Measurements from ENCODE around the gene MICALL1. TPM values are rescaled to one million over a fixed set of nuclear protein-coding genes. Genes with fewer than 3 reads are reported as not detected.

Gene MICALL1
- total RNA-seq, 1 experiment from 2014 or later: 29.8 TPM

DNA sequence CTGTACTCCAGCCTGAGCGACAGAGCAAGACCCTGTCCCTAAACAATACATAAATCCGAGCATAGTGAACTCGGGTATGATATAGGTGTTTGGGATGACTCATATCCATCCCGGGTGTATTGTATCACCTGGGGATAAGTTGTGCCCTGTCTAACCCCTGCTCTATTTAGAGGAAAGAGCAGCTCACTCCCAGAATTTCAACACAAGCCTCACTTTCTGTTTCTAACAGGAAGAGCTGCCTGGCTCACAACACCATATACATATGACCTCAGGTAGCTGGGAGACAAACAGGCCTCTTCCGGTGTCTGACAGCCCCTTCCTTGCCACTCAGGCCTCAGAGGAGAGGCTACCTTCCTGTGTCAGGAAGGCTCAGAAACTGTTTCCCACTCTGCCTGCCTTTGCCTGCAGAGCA is 9.9 kb upstream of the MICALL1 start:
- no peaks in the 10 kb centered on the region for H3K36me3 ChIP-seq (replicated peaks; ENCODE audit: control insufficient read depth, insufficient read depth, low read length)
- no peak for DNase-seq

DNA sequence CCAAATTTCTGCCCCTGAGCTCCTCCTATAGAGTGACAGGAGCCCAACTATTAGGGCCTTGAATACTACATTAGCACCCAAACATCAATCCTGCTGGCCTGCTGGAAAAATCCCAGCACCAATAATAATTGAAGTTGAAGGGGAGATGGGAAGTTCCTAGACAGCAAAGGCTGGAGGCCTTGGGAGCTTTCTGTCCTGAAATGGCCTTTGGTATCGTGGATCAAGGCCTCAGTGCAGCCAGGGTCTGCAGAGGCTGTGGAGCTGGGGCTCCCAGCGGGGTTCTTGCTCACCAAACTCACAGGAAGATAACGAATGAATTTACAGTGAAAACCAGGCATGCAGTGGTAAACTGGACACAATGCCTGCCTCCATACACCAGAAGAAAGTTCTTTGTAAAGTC is 9.2 kb upstream of the MICALL1 start:
- DNase-seq: no peak
- Histone ChIP-seq H3K4me3 (ENCODE audit: insufficient read depth, low read depth, low read length) (no peak overlapping the region), H3K36me3 (replicated peaks; ENCODE audit: control insufficient read depth, insufficient read depth, low read length) (no peaks in the 10 kb centered on the region), H3K27me3 (ENCODE audit: control insufficient read depth, insufficient read depth, low read length) (no peaks in the 10 kb centered on the region)

More for the DNA sequence above, 9.9 kb upstream of the MICALL1 start:
- Histone ChIP-seq H3K27me3 (ENCODE audit: control insufficient read depth, insufficient read depth, low read length) (no peaks in the 10 kb centered on the region), H3K4me3 (ENCODE audit: insufficient read depth, low read depth, low read length) (no peak overlapping the region)

DNA sequence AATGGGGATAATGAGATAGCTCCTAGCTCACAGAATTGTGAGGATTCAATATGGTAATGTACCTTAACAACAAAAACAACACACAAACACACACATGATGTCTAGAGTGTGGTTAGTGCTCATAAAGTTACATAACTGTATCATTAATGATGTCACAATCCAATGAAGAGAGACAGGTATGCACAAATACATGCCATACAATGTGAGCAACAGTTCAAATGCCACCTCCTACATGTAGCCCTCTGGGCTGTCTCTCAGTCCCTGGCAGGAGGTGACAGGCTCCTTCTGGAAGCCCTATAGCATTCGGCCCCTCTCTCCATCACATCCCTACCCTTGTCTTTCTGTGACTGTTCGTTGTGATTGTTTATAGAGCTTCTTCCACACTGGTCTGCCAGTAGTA is 8.3 kb upstream of the MICALL1 start:
- no peak for DNase-seq
- Histone ChIP-seq H3K4me3 (ENCODE audit: insufficient read depth, low read depth, low read length) (no peak overlapping the region), H3K36me3 (replicated peaks; ENCODE audit: control insufficient read depth, insufficient read depth, low read length) (no peaks in the 10 kb centered on the region), H3K27me3 (ENCODE audit: control insufficient read depth, insufficient read depth, low read length) (no peaks in the 10 kb centered on the region)

DNA sequence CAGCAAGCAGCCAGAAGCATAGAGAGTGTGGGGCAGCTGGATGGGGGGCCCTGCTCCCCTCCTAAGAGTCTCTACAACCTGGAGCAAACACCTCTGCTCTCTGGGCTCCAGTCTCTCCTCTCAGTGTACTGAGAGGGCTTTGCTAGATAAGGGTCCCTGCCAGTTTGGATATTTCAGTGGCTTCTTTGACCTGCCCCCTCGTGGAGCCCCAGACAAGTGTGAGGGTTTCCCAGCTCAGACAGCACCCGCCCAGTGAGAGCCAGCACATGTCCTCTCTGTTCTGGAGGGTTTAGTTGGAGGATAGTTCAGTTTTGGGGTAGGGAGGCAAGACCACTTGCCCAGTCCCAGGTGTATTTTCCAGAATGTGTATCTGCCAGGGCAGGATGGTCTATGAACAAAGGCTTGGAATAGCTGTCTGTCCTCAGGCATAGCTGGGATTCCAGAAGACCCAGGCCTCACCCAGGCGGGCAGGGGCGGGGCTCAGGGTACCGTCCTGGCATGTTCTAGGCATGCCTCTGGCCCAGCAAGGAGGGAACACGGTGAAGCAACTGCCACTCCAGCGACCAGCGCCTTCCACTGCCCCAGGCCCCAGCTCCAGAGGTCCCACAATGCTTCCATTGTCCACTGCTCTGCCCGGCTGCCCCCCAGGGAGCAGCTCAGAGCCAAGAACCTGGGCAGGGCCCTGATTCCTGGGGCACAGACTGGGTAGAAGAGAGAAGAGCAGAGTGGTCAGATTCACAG is 7.5 kb upstream of the MICALL1 start:
- Histone ChIP-seq H3K27me3 (ENCODE audit: control insufficient read depth, insufficient read depth, low read length) (no peaks in the 10 kb centered on the region), H3K4me3 (ENCODE audit: insufficient read depth, low read depth, low read length) (no peak overlapping the region), H3K36me3 (replicated peaks; ENCODE audit: control insufficient read depth, insufficient read depth, low read length) (no peaks in the 10 kb centered on the region)
- peak; percentile 57 for DNase-seq

DNA sequence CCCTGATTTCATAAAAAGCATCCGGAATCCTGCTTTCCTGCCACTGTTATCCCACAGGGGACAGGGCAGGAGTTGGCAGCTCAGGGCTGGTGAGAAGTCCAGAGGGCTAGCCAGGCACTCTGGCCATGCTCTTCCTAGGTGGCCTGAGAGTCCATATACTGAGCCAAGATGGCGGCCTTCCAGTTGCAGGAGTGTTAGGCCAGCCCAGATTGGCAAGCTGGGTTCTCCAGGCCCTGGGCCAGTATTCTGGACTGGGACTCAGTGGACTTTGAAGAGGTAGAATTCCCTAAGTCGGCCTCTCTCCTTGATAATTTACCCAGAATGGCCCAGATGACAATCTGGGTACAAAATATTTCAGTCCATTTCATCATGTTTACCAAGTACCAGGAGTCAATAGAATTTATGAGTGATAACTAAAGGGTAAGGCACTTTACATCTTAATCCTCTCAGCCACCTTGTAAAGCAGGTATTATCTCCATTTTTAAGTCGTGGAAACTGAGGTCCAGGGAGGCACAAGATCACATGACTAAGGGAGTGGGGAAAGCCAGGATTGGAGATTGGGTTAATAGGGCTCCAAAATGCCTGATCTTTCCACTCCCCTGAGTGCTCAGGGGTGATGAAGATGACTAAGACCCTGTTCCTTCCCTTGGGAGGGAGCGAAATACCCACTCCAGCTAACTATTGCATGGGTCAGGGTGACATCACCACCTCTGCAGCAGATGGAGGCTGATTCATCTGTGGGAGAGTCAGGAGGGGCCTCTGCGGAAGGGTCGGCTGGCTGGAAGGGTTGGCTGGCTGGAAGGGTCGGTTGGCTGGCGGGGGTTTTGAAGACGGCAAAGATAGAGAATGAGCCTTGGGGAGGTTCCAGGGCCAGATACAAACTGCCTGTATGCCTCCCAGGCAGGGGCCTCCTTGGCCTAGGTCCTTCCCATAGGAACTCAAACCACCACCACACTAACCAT is 1.2 kb upstream of the MICALL1 start:
- peak overlapping the region; percentile 43 for H3K4me3 ChIP-seq (ENCODE audit: insufficient read depth, low read depth, low read length)
- DNase-seq: no peak

DNA sequence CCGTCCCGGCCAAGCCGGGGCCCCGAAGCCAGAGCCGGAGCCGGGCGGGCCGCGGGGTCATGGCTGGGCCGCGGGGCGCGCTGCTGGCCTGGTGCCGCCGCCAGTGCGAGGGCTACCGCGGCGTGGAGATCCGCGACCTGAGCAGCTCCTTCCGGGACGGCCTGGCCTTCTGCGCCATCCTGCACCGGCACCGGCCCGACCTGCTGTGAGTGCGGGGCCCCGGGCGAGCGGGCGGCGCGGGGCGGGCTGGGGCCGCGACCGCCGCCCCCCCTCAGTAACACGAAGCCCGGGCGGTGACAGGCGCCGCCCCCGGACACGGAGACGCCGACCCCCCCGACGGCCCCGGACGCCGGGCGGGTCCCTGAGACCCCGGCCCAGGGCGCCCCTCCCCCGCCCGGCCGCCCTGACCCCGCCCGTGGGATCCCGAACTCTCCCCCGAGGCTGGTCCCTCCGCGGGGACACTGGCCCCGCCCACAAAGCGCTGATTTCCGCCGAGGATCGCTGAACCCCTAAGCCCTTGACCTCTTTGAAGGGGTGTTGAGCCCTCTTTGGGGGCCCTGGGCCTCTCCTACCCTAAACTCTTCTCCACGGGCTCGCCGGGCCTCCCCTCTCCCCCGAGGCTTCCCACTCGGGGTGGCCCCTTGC is 389 bp downstream of the MICALL1 start:
- Histone ChIP-seq H3K4me3 (ENCODE audit: insufficient read depth, low read depth, low read length) (peak overlapping the region; percentile 63), H3K27me3 (ENCODE audit: control insufficient read depth, insufficient read depth, low read length) (no peaks in the 10 kb centered on the region), H3K36me3 (replicated peaks; ENCODE audit: control insufficient read depth, insufficient read depth, low read length) (no peaks in the 10 kb centered on the region)
- DNase-seq: peak; percentile 86

More for the DNA sequence above, 1.2 kb upstream of the MICALL1 start:
- Histone ChIP-seq H3K36me3 (replicated peaks; ENCODE audit: control insufficient read depth, insufficient read depth, low read length) (no peaks in the 10 kb centered on the region), H3K27me3 (ENCODE audit: control insufficient read depth, insufficient read depth, low read length) (no peaks in the 10 kb centered on the region)

DNA sequence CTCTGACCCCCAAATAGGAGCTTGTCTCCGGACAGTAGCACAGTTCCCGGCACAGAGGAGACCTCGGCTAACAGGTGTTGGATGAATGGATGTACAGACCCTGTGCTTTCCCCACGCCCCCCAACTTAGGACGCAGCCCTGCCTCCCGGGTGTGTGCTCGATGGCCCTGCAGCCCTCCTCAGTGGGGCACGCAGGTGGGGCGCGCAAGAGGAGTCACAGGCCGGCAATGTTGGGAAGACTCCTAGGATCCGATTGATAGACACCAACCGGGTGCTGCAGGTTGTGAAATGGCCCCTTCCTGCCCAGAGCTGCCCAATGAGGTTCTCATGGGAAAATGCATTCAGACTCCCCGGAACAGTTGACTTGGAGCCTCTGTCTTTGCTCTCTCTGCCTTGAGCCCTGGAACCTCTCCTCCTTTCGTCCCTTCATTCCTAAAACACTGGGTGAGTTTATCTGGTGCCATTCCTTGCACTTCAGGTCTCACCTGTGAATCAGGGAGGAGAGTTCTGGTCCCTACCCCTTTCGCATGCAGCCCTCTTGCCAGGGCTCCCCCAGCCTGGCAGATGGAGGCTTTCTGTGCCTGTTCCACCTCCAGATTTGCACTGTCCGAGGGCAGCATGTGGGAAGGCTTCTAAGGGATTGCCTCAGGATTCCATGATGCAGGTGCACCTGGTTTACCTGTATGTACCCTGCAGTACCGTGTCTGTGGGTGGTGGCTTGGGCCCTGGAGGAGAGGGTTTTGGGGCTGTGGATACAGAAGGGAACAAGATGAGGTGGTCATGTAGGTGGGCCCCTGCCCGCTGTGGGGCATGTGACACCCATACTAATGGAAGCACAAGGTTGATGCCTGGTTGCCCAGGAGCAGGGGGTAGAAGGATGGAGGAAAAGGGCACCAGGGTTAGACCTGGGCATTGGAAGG is 1.2 kb downstream of the MICALL1 start:
- Histone ChIP-seq H3K27me3 (ENCODE audit: control insufficient read depth, insufficient read depth, low read length) (no peaks in the 10 kb centered on the region), H3K4me3 (ENCODE audit: insufficient read depth, low read depth, low read length) (peak overlapping the region; percentile 63), H3K36me3 (replicated peaks; ENCODE audit: control insufficient read depth, insufficient read depth, low read length) (no peaks in the 10 kb centered on the region; the same call in 1 of the 2 replicates)
- peak; percentile 61 for DNase-seq

DNA sequence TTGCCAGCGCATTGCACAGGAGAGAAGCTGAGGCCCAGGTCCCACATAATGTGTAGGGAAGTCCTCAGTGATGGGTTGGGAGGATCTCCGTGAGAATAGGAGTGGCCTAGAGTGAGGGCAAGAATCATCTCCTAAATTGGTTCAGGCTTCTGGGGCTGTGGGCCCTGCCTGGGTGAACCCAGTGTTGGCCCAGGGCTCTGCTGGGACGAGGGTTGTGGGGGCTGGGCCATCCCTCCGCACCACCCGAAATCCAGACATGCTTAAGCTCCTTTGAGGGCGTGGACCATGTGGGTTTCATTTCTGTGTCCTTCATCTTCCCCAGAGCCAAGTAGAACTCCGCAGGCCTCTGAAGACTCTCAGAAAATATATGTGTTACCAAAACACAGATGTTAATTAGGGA is 3.7 kb downstream of the MICALL1 start:
- Histone ChIP-seq H3K4me3 (ENCODE audit: insufficient read depth, low read depth, low read length) (no peak overlapping the region), H3K27me3 (ENCODE audit: control insufficient read depth, insufficient read depth, low read length) (no peaks in the 10 kb centered on the region), H3K36me3 (replicated peaks; ENCODE audit: control insufficient read depth, insufficient read depth, low read length) (peaks cover 5% of the 10 kb centered on the region)
- DNase-seq: no peak

DNA sequence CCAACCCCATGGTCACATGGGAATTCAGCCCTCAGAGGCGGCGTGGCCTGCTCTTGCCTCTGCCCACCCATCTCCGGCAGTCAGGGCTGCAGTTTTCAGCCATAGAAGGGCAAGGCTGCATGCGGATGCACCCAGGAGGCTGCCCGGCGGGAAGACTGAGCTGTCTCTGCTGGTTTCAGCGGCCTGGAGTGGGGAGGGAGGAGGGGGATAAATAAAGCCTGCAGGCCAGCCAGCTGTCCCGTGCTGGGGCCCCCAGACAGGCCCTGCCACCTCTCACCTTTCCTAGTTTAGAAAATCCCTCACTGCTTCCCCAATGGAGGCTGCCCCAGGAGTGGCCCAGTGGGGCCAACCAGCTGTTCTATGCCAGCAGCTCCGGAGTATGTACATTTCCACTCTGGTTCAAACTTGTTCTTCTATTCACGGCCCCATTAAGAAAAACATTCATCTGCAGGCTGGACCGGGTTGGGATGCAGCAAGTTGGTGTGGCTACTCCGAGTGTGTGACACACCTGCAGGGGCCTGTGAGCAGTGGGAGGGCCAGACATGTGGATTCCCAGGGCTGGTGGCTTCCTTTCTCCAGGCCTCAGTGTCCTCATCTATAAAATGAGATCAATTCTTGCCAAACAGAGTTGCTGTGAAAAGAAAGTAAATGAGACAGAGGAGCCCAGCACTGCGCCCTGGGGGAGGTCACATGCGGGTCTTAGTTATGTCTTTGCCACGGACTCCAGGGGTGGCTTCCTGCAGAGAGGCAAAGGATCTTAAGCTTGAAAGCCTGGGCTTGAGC is 5.0 kb downstream of the MICALL1 start:
- DNase-seq: no peak
- H3K27me3 ChIP-seq (ENCODE audit: control insufficient read depth, insufficient read depth, low read length): no peaks in the 10 kb centered on the region
- H3K4me3 ChIP-seq (ENCODE audit: insufficient read depth, low read depth, low read length): no peak overlapping the region
- H3K36me3 ChIP-seq (replicated peaks; ENCODE audit: control insufficient read depth, insufficient read depth, low read length): peaks cover 5% of the 10 kb centered on the region

DNA sequence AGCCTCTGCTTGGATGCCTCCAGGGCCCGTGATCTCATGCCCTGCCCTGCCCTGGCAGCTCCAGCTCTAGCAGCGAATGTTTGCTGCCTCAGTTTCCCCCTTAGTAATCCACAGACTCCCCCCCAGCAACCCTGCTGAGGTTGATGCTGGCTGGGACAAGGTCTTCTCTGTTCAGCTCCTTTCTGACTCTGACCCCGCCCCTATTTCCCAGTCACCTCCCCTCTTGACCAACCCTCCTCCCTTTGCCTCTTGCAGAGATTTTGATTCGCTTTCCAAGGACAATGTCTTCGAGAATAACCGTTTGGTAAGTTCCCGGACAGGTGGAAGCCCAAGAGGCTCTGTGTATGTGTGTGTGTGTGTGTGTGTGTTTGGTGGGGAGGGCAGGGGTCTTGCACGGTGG is 5.6 kb downstream of the MICALL1 start:
- peaks cover 5% of the 10 kb centered on the region for H3K36me3 ChIP-seq (replicated peaks; ENCODE audit: control insufficient read depth, insufficient read depth, low read length)
- no peak overlapping the region for H3K4me3 ChIP-seq (ENCODE audit: insufficient read depth, low read depth, low read length)
- no peak for DNase-seq
- no peaks in the 10 kb centered on the region for H3K27me3 ChIP-seq (ENCODE audit: control insufficient read depth, insufficient read depth, low read length)

DNA sequence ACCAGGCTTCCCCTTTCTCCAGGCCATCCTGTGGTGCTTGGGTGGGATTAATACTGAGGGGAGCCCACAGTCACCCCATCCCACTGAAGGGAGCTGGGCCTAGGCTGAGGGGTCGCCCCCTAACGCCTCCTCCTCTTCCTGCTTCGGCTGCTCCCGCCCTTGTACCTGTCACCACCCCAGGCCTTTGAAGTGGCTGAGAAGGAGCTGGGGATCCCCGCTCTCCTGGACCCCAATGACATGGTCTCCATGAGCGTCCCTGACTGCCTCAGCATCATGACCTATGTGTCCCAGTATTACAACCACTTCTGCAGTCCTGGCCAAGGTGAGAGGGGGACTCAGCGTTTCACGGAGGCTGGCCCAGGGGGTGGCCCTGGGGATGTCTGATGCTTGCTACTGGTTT is 6.1 kb downstream of the MICALL1 start:
- Histone ChIP-seq H3K36me3 (replicated peaks; ENCODE audit: control insufficient read depth, insufficient read depth, low read length) (peaks cover 5% of the 10 kb centered on the region), H3K4me3 (ENCODE audit: insufficient read depth, low read depth, low read length) (no peak overlapping the region), H3K27me3 (ENCODE audit: control insufficient read depth, insufficient read depth, low read length) (no peaks in the 10 kb centered on the region)
- no peak for DNase-seq

DNA sequence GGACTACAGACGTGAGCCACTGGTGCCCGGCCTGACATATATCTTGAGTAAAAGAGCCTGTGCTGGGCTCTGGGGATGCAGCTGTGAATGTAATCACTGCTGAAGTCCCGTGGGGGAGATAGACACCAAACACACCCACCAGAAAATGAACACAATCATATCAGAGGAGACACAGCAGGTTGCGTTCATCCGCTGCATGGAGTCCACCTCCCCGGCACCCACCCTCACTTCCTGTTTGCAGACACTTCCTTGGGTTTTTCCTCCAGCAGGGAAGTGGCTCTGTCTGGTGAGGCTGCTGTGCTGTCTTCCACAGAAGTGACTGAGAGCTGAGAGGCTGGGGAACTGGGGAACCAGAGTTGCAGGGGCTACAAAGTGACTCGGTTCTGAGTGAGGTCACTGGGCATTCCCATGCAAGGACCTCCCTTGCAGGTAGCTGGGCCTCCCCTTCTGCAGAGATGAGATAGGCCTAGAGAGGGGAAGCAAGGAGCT is 7.2 kb downstream of the MICALL1 start:
- no peak overlapping the region for H3K4me3 ChIP-seq (ENCODE audit: insufficient read depth, low read depth, low read length)
- no peaks in the 10 kb centered on the region for H3K27me3 ChIP-seq (ENCODE audit: control insufficient read depth, insufficient read depth, low read length)
- DNase-seq: no peak
- H3K36me3 ChIP-seq (replicated peaks; ENCODE audit: control insufficient read depth, insufficient read depth, low read length): peaks cover 6% of the 10 kb centered on the region

DNA sequence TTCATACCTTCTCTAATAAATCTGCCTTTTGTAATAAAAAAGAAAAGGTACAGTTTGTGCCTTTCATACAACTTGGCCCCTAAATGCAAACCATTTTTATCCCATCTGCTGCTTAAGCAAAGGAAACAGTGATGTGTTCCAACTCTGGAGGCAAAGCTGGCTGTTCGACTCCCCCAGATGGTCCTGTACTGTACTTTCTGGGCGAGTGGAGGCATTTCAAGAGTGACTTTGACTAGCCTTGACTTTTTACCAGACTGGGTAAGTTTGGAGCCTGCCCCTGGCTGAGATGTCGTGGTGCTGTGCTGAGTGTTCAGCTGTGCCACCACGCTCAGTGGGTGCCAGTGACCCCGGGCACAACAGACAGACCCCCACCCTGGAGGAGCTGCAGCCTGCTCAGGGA is 10.2 kb downstream of the MICALL1 start:
- no peak for DNase-seq
- H3K27me3 ChIP-seq (ENCODE audit: control insufficient read depth, insufficient read depth, low read length): no peaks in the 10 kb centered on the region
- peaks cover 11% of the 10 kb centered on the region for H3K36me3 ChIP-seq (replicated peaks; ENCODE audit: control insufficient read depth, insufficient read depth, low read length)
- no peak overlapping the region for H3K4me3 ChIP-seq (ENCODE audit: insufficient read depth, low read depth, low read length)

Measured in H7 (cell line).